ENCODE measurements around the gene MED6.

The MED6 gene

GRCh38 chr14:70573050-70573449 is 27.4 kb downstream of the MED6 start:
- peak; percentile 32 for FAIRE-seq
- TF ChIP-seq CTCF (IDR thresholded peaks at IDR 0.05; ENCODE audit: insufficient read depth, missing control alignments) = no peak
- DNase-seq (ENCODE audit: insufficient read length, low spot score) = no peak

- TF ChIP-seq CTCF (IDR thresholded peaks at IDR 0.05; ENCODE audit: insufficient read depth, missing control alignments) = no peak
- DNase-seq (ENCODE audit: insufficient read length, low spot score) (no peak), FAIRE-seq (no peak)
Observed at GRCh38 chr14:70571139-70571538, 29.3 kb downstream of the MED6 start.

- FAIRE-seq (no peak), DNase-seq (ENCODE audit: insufficient read length, low spot score) (no peak)
- TF ChIP-seq CTCF (IDR thresholded peaks at IDR 0.05; ENCODE audit: insufficient read depth, missing control alignments) = peak; percentile 17
Observed at GRCh38 chr14:70567791-70568190, 32.7 kb downstream of the MED6 start.

GRCh38 chr14:70563869-70564268 is 36.6 kb downstream of the MED6 start:
- FAIRE-seq (no peak), DNase-seq (ENCODE audit: insufficient read length, low spot score) (no peak)
- no peak for TF ChIP-seq CTCF (IDR thresholded peaks at IDR 0.05; ENCODE audit: insufficient read depth, missing control alignments)

GRCh38 chr14:70563417-70563816 is 37.0 kb downstream of the MED6 start:
- DNase-seq (ENCODE audit: insufficient read length, low spot score) (no peak), FAIRE-seq (no peak)
- TF ChIP-seq CTCF (IDR thresholded peaks at IDR 0.05; ENCODE audit: insufficient read depth, missing control alignments) = no peak

GRCh38 chr14:70558356-70558755 is 42.1 kb downstream of the MED6 start:
- FAIRE-seq = no peak
- TF ChIP-seq CTCF (IDR thresholded peaks at IDR 0.05; ENCODE audit: insufficient read depth, missing control alignments) = no peak

GRCh38 chr14:70555890-70556289 is 44.6 kb downstream of the MED6 start:
- DNase-seq (ENCODE audit: insufficient read length, low spot score) = no peak
- TF ChIP-seq CTCF (IDR thresholded peaks at IDR 0.05; ENCODE audit: insufficient read depth, missing control alignments) = no peak
- FAIRE-seq = no peak

More at GRCh38 chr14:70558356-70558755, 42.1 kb downstream of the MED6 start:
- DNase-seq (ENCODE audit: insufficient read length, low spot score) = no peak

All from D721Med (cell line).